ENCODE measurements around the gene C1QTNF6.
"Not testable (repeated sequence)": the region's sequence is repeated elsewhere in the genome, so short reads cannot be mapped to it uniquely, and the experiment has no call there.

Gene C1QTNF6

GRCh38 chr22:37187891-37188761 lies at the start of gene C1QTNF6:
Gene C1QTNF6, minus strand, starts transcription at chr22:37188247. Its CDS starts 34 bp downstream, at chr22:37188213.
- no peak for DNase-seq

GRCh38 chr22:37235897-37236607 lies 48.0 kb upstream of the C1QTNF6 start:
- peak; percentile 65 for DNase-seq

GRCh38 chr22:37234736-37235711 lies 47.0 kb upstream of the C1QTNF6 start:
- no peak for DNase-seq

GRCh38 chr22:37233751-37234631 lies 45.9 kb upstream of the C1QTNF6 start:
- DNase-seq, result peak; percentile 47

GRCh38 chr22:37233371-37233750 lies 45.3 kb upstream of the C1QTNF6 start:
- DNase-seq, result not testable (repeated sequence)

- DNase-seq, result no peak
Measured at GRCh38 chr22:37232140-37232998, 44.3 kb upstream of the C1QTNF6 start.

- DNase-seq, result no peak
Measured at GRCh38 chr22:37231406-37232139, 43.5 kb upstream of the C1QTNF6 start.

- no peak for DNase-seq
Measured at GRCh38 chr22:37230673-37231405, 42.8 kb upstream of the C1QTNF6 start.

GRCh38 chr22:37229805-37230672 lies 42.0 kb upstream of the C1QTNF6 start:
- DNase-seq, result peak; percentile 89

- peak; percentile 35 for DNase-seq
Measured at GRCh38 chr22:37229012-37229804, 41.2 kb upstream of the C1QTNF6 start.

GRCh38 chr22:37228106-37229011 lies 40.3 kb upstream of the C1QTNF6 start:
- DNase-seq, result peak; percentile 54

GRCh38 chr22:37226514-37226913 lies 38.5 kb upstream of the C1QTNF6 start:
- no peak for DNase-seq

- no peak for DNase-seq
Measured at GRCh38 chr22:37226087-37226486, 38.0 kb upstream of the C1QTNF6 start.

GRCh38 chr22:37225481-37225880 lies 37.4 kb upstream of the C1QTNF6 start:
- DNase-seq, result no peak

- DNase-seq, result no peak
Measured at GRCh38 chr22:37224757-37225420, 36.8 kb upstream of the C1QTNF6 start.

Data from suppressor macrophage treated with lipopolysaccharide for 4 hours (primary cell).